GM18858 (cell line): ENCODE results near the gene VEGFC.

Experiments used
- ATAC-seq: cut with Tn5 transposase; IDR thresholded peaks from one replicate; pipeline ENCODE4 v1.9.1; 2021; ENCODE audit not compliant: unreplicated experiment

Gene VEGFC

GRCh38 chr4:176708771-176709311 is 83.9 kb downstream of the VEGFC start:
- no peak for ATAC-seq

DNA sequence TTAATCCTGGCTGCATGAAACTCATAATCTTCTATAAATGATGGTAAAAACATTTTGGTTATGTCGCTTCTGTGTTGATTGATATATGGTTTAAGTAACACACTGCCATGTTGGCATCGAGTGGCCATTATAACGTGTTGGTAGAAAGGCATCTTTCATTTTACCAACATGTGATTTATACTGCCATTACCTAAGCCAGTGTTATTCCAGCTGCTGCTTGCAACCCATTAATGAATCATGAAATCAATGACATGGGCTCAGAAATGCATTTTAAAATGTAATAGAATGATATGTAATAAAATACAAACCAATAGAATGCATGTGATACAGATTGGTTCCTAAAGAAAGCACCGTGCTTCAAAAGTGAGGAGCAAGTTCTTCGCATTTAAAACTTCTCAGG is 102.0 kb downstream of the VEGFC start:
- no peak for ATAC-seq

GRCh38 chr4:176680668-176681180 is 112.0 kb downstream of the VEGFC start:
- no peak for ATAC-seq

DNA sequence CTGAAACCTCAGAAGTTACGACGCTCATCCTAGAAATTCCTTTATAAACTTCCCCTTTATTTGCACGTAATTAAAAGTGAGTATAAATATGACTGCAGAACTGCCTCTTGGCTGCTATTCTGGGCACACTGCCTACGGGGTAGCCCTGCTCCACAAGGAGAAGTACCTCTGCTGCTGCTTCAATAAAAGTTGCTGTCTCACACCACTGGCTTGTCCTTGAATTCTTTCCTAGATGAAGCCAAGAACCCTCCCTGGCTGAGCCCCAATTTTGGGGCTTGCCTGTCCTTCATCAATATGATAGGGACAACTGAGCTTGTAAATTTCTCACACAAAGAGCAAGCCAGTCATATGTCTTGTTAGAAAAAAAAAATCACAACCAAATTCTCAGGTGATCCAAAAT is 115.8 kb downstream of the VEGFC start:
- no peak for ATAC-seq

DNA sequence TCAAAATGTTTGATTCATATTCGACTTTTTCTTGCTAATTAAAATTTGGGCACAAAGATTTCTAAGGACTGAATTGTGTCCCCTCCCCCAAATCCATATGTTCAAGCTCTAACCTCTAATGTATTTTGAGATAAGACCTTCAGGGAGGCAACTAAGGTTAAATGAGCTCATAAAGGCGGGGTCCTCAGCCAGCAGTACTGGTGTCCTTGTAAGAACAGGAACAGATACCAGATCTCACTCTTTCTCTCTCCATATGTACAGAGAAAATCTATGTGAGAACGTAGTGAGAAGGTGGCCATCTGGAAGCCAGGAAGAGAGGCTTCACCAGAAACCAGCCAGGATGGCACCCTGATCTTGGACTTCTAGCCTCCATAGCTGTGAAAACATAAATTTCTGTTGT is 116.9 kb downstream of the VEGFC start:
- no peak for ATAC-seq

DNA sequence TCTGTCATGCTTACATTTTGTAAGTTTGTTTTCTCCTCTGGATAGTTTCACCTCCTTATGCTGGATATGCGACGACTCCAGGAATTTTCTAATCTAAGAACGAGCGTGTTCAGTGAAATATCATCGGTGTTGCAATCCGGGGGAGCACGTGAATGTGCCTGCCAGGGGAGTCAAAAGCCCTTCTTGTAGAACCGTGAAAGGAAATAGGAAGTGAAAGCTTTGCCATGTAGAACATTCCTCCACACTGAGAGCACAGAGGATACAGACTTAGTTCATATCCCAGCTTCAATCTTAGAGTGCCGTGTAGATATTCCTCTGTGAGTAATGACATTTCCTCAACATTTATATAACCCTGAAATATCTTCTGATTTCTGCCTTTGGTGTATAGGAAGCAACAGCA is 121.2 kb downstream of the VEGFC start:
- no peak for ATAC-seq

DNA sequence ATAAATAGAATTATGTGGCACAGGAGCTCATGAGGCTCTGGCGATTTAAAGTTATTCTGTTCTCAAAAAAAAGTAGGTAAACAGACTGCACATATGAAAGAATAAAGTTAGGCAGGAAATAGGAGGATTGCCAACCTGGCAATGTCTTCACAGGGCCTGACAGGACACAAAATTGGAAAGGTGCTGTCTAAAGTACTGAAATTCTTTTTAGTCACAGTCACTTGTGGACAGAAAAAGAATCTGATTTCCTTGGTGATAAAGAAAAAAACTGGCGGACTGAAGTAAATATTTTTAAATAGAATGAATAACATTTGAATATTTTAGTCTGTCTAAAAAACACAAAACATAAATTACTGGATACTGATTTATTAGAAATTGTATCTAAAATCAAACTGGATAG is 124.4 kb downstream of the VEGFC start:
- ATAC-seq: no peak

- no peak for ATAC-seq
These were observed 127.8 kb downstream of the VEGFC start for GRCh38 chr4:176664964-176665363.

GRCh38 chr4:176660561-176660960 is 132.2 kb downstream of the VEGFC start:
- no peak for ATAC-seq

DNA sequence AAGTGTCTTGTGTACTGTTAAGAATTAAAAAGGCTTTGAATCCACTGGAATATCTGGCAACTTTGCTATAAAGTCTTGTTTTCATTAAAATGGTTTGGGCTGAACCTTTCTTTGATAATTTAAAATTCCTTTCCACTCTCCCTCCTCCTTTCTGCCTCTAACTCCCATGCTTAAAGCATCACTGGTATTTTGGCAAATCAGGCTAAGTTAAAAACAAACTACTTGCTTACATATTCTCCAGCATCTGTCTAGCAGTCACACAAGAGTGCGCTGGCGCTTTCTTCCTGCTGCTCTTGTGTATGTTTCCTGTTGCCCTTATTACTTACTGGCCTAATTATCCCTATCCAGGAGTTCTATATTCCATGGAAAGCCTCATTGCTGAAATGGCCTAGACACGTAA is 136.6 kb downstream of the VEGFC start:
- ATAC-seq: no peak

GRCh38 chr4:176654565-176655216 is 138.0 kb downstream of the VEGFC start:
- ATAC-seq: no peak

- no peak for ATAC-seq
These were observed 139.1 kb downstream of the VEGFC start for GRCh38 chr4:176653401-176654220.

DNA sequence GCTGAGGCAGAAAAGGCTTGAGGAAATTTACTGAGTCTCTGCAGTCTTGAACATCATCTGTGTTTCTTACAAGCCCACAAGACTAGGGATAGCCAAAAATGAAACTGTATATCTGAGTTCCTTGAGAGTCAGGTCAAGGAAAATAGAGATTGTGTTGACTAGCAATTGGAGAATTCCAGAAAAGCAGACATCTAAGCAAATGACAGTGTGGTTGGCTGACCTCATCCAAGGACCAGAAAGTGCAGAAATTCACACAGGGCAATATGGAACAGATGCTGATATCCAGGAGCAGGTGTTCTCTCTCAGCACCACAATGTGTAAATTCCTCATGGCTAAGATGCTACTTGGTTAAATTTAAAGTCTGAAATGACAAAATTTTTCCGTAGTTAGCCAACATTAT is 146.4 kb downstream of the VEGFC start:
- ATAC-seq: no peak

DNA sequence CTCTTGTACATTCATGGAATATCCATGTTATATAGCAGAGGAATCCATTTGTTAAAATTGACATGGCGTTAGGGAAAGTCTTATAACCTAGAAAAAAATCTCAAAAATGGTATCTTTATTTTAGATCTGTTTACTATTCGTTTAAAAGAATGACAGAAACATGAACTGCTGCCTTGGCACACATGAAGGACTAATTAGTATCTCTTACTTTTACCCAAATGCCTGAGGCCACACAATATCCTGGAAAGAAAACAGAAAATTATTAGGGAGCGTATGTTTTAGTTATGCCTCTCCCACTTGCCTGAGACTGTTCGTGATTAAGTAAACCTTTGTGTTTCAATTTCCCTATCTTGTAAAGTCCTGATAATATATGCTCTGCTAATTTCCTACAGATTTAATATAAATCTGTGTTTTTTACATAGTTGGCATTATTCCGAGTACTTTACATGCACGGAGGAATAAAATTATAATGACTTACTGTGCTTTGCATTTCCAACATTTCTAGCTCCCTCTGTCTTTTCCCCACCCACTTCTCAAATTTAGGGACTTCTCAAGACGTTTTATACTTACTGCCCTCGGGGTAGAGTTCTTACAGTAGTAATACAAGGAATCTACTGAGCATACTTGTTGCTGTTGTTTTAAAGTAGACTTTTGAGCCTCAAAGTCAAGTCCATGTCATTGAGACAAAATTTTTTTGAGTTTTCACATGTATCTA is 147.3 kb downstream of the VEGFC start:
- ATAC-seq: no peak

DNA sequence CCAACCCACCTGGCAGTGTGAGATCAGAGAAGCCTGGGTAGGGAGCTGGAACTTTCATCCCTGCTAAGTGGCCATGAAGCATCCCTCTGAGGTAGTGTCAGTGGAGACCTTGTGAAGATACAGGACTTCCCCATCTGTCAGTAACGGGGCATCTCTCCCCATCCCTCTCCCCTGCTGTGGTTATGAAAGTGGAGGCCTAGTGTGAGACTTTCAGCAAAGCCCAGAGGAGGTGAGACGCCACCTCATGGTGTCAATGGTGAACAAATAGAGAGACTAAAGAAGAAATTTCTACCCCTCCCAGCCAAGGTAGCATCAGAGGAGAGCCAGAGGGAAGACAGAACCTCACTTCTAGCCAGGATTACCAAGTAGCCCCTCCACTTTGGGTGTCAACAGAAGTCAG is 150.2 kb downstream of the VEGFC start:
- ATAC-seq: no peak

- ATAC-seq: no peak
These were observed 151.5 kb downstream of the VEGFC start for GRCh38 chr4:176641237-176641636.

DNA sequence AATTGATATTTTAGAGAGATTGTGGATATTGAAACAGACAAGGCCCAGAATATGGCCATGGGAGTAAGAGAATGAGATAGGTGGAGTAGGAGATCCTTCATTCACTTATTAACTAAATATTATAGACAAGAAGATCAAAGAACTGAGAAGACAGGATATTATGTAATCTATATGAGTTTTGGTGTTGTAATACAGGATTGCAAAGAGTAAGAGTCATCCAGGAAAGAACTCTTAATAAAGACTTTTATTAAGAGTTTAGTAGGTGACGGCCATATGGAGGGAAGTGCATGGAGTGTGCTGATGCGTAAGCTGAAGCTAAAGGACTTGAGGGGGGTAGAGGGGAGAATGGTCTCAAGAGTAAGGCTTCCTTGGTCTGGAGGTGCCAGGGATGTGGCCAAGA is 153.7 kb downstream of the VEGFC start:
- no peak for ATAC-seq

DNA sequence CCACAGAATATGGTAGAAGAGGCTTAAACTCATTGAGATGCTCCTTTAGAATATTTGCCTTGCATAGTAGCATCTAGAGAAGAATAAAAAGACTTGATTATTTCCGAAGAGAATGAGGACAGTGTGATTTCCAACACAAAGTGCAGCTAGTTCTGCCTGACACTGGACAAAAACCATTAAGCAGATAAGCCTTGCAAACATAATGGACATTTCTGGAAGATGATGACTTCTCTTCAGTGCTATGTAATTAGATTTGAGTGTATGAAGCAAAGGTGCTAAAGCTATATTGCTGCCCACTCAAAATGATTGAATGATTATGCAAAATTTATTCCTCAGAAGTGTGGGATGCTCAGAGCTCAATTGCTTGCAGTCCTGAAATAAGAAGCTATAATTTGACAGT is 156.4 kb downstream of the VEGFC start:
- no peak for ATAC-seq

- no peak for ATAC-seq
These were observed 157.1 kb downstream of the VEGFC start for GRCh38 chr4:176635372-176636261.
